ENCODE data around the gene GJB4.

DNA sequence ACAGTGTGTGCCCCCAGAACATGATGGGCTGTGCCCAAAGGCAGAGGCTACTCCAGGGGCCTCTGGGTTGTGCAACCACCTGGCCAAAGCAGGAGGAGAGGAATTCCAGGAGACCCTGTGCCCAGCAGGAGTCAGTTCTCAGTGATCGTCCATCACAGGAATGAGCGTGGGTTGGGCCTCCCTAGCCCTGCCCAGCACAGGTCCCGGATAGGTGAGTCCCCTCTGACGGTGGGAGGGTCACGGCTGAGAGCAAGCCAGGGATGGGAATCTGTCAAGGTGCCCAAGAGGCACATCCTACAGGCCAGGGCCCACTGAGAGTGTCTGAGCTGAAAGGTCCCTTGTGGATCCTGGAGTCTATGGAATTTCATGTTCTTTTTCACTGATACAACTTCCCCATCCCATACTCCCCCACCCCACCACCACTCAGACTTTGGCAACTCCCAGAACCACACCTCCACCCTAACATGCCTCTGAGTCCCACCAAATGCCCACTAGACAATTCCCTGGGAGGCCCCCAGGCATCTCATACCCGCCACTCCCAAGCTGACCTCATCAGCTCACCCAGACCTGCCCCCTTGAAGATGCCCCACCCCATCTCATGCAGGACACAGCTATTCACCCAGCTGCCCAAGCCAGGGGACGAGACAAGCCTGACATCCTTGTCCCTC lies 3.1 kb downstream of the GJB4 start:
- TF ChIP-seq, protein P1, sequence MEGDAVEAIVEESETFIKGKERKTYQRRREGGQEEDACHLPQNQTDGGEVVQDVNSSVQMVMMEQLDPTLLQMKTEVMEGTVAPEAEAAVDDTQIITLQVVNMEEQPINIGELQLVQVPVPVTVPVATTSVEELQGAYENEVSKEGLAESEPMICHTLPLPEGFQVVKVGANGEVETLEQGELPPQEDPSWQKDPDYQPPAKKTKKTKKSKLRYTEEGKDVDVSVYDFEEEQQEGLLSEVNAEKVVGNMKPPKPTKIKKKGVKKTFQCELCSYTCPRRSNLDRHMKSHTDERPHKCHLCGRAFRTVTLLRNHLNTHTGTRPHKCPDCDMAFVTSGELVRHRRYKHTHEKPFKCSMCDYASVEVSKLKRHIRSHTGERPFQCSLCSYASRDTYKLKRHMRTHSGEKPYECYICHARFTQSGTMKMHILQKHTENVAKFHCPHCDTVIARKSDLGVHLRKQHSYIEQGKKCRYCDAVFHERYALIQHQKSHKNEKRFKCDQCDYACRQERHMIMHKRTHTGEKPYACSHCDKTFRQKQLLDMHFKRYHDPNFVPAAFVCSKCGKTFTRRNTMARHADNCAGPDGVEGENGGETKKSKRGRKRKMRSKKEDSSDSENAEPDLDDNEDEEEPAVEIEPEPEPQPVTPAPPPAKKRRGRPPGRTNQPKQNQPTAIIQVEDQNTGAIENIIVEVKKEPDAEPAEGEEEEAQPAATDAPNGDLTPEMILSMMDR (IDR thresholded peaks at IDR 0.05; ENCODE audit: low read depth, low read length, poor library complexity, severe bottlenecking), result no peak
- no peak for TF ChIP-seq EZH2phosphoT487 (IDR thresholded peaks at IDR 0.05; ENCODE audit: borderline replicate concordance, low read length)
